LNCAP (cell line): ENCODE measurements around the gene HSDL2.

Experiments used
- CTCF ChIP-seq: fragments of 450-650 bp; IDR thresholded peaks from 2 replicates; pipeline ENCODE4 v1.5.1; 2017; ENCODE audit warnings: mild to moderate bottlenecking

Gene HSDL2

GRCh38 chr9:112493393-112494137 lies 113.7 kb downstream of the HSDL2 start:
- no peak for TF ChIP-seq CTCF

GRCh38 chr9:112494153-112494552 lies 114.2 kb downstream of the HSDL2 start:
- TF ChIP-seq CTCF = no peak

GRCh38 chr9:112495614-112496013 lies 115.7 kb downstream of the HSDL2 start:
- no peak for TF ChIP-seq CTCF

- no peak for TF ChIP-seq CTCF
Measured at GRCh38 chr9:112496074-112496722, 116.3 kb downstream of the HSDL2 start.

- no peak for TF ChIP-seq CTCF
Measured at GRCh38 chr9:112500842-112501241, 120.9 kb downstream of the HSDL2 start.

- no peak for TF ChIP-seq CTCF
Measured at GRCh38 chr9:112501287-112501686, 121.4 kb downstream of the HSDL2 start.

- no peak for TF ChIP-seq CTCF
Measured at GRCh38 chr9:112502175-112502946, 122.5 kb downstream of the HSDL2 start.
